SK-N-DZ (cell line): ENCODE measurements around the gene MMADHC. TPM values are rescaled to one million over a fixed set of nuclear protein-coding genes. Genes with fewer than 3 reads are reported as not detected.

Source experiments
- DNase-seq: peaks from one replicate; pipeline ENCODE4 v3.0.0-alpha.2; 2015; ENCODE audit warnings: low spot score
- polyA plus RNA-seq, 2 experiments: library from polyadenylated mRNA; depleted of rRNA; stranded (reverse); fragments of >200 nt; gene quantifications; 2 replicates each; pipeline ENCODE4 v1.2.3, GENCODE V29; 2014

Gene MMADHC
- 161 and 177 TPM in 2 replicates for polyA plus RNA-seq (2014; cell fraction: cytosol; rRNA removed)
- polyA plus RNA-seq (2014; cell fraction: nucleus; rRNA removed), result 65.9 and 112 TPM in 2 replicates

GRCh38 chr2:149587220-149587949 lies at the start of gene MMADHC:
Gene MMADHC, minus strand, starts transcription at chr2:149587775. Its CDS starts 678 bp downstream, at chr2:149587097.
- peak; percentile 97 for DNase-seq

- DNase-seq, result no peak
These were observed 46.5 kb upstream of the MMADHC start for GRCh38 chr2:149634103-149634502.

- no peak for DNase-seq
These were observed 42.9 kb upstream of the MMADHC start for GRCh38 chr2:149630445-149630844.

- no peak for DNase-seq
These were observed 41.5 kb upstream of the MMADHC start for GRCh38 chr2:149629026-149629425.

GRCh38 chr2:149627111-149627801 lies 39.7 kb upstream of the MMADHC start:
- no peak for DNase-seq

- no peak for DNase-seq
These were observed 38.1 kb upstream of the MMADHC start for GRCh38 chr2:149625671-149626070.

GRCh38 chr2:149625271-149625670 lies 37.7 kb upstream of the MMADHC start:
- no peak for DNase-seq

DNA sequence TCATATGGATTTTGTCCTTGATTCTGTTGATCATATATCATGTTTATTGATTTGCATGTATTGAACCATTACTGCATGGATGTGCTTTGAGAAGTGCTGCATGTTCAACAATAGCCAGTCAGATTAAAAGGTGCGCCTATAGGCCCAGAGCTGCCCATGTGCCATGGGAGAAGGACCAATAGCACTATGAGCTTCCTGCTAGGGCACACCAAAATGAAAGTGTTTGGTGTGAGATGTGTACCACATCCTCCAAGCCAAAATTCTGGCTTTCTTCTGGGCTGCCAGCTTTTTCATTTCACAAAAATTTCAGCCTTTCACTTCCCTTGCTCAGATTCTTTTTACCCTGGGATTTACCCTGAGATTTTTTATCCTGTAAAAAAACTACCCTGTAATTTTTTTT lies 34.8 kb upstream of the MMADHC start:
- no peak for DNase-seq

DNA sequence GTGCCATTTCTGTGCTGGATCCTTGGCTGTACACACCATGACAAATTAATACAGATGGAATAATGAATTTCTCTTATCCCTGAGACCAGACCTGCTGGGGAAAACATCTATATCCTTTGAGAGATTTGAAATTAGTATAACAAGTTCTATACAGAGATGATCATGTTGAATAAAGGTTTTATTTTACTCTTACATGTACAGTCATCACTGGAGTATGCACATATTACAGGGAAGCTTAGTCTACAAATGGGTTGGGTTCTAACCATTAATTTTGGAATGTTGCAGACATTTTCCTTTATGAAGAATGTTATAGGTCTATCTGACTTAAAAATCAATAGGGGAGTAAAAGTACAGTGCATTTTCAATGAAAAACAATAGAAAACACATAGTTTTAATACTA lies 29.9 kb upstream of the MMADHC start:
- DNase-seq, result no peak

DNA sequence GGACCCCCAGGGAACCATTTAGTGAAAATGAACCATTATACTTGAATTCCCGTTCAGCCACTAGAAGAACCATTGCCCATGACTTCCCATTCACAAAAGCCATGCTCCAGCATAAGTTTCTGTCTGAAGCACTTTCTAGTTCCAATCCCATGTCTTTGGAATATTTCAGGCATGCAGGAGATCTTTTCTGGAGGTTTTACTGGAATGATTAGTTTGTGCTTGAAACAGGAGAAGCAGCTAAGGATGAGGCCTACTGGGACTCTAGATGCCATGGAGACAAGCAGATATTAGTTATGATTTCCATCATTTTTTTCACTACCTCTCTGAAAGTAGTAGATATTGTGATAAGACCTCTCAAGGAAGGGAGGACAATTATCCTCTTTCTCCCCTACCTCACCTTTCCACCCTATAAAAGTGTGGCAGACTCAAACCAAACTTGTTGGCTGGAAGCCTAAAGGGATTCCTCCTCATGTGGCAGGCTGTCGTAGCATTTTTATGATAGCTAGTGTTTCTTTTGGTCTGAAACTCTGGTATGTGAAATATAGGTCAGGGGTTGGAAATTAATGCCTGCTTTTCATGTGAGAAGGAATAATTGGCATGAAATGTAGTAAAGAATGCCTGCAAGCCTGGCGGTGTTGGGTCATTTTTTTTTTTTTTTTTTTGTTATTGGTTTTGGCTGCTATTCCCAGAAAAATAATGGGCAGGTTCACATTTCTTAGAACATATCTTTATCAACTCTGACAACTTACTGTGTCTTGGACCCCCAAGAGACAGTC lies 29.3 kb upstream of the MMADHC start:
- DNase-seq, result no peak

DNA sequence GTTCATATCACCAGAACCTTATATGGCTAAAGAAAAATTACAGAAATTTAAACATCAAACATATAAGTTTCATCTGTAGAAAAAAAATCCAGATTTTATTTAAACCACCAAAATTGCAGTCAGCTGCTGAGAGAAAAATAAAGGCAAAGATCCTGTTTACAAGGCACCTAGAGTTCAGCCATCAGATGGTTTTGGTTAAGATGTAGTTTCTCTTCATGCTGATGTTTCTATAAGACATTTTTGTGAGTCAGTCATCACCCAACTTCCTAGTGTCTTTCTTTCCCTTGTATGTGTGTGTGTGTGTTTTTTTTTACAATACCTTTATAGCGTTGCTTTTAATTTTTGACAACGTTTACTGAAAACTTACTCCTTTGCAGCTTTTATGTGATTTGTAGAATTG lies 26.1 kb upstream of the MMADHC start:
- DNase-seq, result no peak

DNA sequence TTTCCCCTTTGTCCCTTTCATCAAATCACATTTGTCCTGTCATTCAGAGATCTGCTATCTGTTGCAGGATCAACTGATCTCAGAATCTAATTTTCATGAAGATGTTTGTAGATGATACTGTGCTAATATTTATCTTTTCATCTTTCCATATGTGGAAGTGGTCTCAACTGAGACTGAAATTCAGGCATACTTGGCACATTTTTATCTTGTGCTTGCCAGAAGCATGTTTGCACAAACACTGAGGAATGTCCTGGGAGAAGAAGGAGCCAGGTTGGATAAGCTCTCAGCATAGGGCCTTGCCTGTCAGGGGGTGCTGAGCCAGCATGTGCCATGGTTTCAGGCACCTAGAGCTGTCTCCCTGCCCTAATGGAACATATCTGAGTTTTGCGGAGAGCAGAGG lies 24.5 kb upstream of the MMADHC start:
- DNase-seq, result no peak

GRCh38 chr2:149611100-149611820 lies 23.7 kb upstream of the MMADHC start:
- DNase-seq, result no peak

GRCh38 chr2:149606251-149606811 lies 18.8 kb upstream of the MMADHC start:
- no peak for DNase-seq

DNA sequence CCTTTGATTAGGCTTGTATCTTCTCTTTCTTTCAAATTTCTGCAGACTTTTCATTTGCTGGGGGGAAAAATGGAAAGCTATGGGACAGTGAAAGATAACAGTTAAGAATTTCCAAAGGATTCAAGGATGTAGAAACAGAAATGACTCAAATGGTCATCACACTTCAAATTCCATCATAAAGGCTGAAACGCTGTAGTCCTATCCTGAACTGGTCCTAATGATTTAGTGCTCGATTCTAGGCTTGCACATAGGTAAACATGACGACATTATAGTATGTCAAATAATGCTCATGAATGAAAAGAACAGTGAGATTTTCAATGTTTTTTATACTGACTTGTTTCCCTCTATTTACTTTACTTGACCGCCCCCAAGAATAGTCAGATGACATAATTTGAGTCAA lies 15.7 kb upstream of the MMADHC start:
- DNase-seq, result no peak

DNA sequence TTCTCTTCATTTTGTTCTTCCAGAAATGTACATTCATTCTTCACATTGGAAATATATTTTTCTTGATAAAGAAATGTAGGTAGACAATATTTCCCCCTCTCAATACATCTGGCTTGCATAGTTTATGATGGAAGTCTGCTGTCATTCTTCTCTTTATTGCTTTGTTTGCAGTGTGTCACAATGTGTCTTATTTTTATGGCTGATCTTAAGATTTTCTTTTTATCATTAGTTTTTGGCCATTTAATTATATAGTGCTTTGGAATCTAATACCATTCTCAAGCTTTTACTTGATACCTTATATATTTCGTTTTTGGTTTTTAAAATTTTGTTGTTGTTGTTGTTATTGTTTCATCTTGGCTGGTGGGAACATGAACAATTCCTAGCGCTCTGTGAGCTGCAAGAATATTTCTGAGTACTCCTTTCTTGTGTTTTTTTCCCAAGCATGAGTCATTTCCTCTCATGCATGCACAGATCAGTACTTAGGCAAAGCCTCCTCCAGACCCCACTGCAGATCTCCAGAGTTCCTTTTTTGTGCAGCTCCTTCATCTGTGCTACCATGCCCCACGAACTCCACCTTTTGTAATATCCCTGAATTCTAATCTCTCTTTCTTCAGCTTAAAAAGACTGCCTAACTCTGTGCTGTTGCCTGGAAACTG lies 13.7 kb upstream of the MMADHC start:
- no peak for DNase-seq

GRCh38 chr2:149597668-149598326 lies 10.2 kb upstream of the MMADHC start:
- peak; percentile 80 for DNase-seq

GRCh38 chr2:149597050-149597667 lies 9.6 kb upstream of the MMADHC start:
- no peak for DNase-seq

DNA sequence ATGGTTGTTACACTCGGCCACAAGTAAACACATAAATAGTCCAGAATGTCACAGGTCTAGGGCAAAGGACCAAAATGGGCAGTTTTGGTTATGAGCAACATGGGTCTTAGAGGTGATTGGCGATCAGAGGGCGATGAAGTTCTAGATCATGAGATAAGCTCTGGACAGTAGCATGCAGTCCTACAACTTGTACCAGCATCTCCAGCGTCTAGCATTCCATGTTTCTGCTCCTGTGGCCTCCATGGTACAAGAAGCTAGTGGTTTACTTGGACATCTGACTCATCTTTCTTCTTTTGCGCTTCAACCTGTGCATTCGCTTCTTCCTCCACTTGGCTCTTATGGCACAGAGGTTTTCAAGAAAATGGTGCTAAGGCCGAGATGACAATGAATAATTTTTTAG lies 8.9 kb upstream of the MMADHC start:
- no peak for DNase-seq
